H1 (cell line): Measurements from ENCODE around the gene SIAH3. TPM values are rescaled to one million over a fixed set of nuclear protein-coding genes. Genes with fewer than 3 reads are reported as not detected.

ENCODE experiments used
- CTCF ChIA-PET: fragments of 300-600 bp; sonication (Branson Sonifier 250); formaldehyde crosslinking; loops from one replicate; lab custom pipeline; 2021; ENCODE audit not compliant: partially characterized antibody; lab: Charles Lee
- POLR2A ChIA-PET: fragments of 300-600 bp; sonication (Branson Sonifier 250); formaldehyde crosslinking; loops from one replicate; lab custom pipeline; 2021; ENCODE audit warnings: inconsistent platforms; ENCODE audit not compliant: partially characterized antibody; lab: Charles Lee
- DNase-seq, 2 experiments: peaks; one replicate each; pipeline versions ENCODE4 v3.0.0 to v3.0.0-alpha.2; 2010 to 2022; ENCODE audit warnings: low spot score in 2 of 2, low read depth in 1 of 2, mixed read lengths in 1 of 2
- FAIRE-seq: peaks from 2 replicates; lab custom pipeline; 2011; peaks lifted over from hg19 to GRCh38; lab: Jason Lieb, UNC
- H2AFZ ChIP-seq: 2 replicates; pipeline ENCODE4 v1.8.1; 2012; ENCODE audit warnings: low read length, inconsistent platforms
- H2AK5ac ChIP-seq: 2 replicates; pipeline ENCODE4 v1.6.1; 2013; ENCODE audit warnings: low read depth, low read length
- H2BK120ac ChIP-seq: replicated peaks from 2 replicates; pipeline ENCODE3; 2013; ENCODE audit warnings: low read depth, low read length, inconsistent platforms
- H2BK12ac ChIP-seq: 2 replicates; pipeline ENCODE4 v1.6.1; 2013; ENCODE audit warnings: low read depth, low read length
- H2BK15ac ChIP-seq: 2 replicates; pipeline ENCODE4 v1.6.1; 2013; ENCODE audit warnings: low read length
- H2BK20ac ChIP-seq: 2 replicates; pipeline ENCODE4 v1.6.1; 2013; ENCODE audit warnings: low read length
- H2BK5ac ChIP-seq: 2 replicates; pipeline ENCODE4 v1.6.1; 2013; ENCODE audit warnings: low read depth, low read length
- H3K14ac ChIP-seq: 2 replicates; pipeline ENCODE4 v1.6.1; 2013; ENCODE audit warnings: inconsistent platforms; ENCODE audit not compliant: insufficient read length
- H3K18ac ChIP-seq: 2 replicates; pipeline ENCODE4 v1.6.1; 2013; ENCODE audit warnings: low read length; ENCODE audit errors: extremely low read depth
- H3K23ac ChIP-seq: 2 replicates; pipeline ENCODE4 v1.6.1; 2013; ENCODE audit warnings: inconsistent platforms; ENCODE audit not compliant: insufficient read length
- H3K23me2 ChIP-seq: 2 replicates; pipeline ENCODE4 v1.6.1; 2013; ENCODE audit warnings: low read depth, low read length
- H3K27ac ChIP-seq: 2 replicates; pipeline ENCODE4 v1.6.1; 2011; ENCODE audit warnings: low read depth, low read length, inconsistent platforms
- H3K27me3 ChIP-seq, 4 experiments: replicated peaks in 1 of 4; 1 replicate in 1 of 4; 2 replicates in 3 of 4; pipeline versions ENCODE4 v1.6.1 to v1.8.1; 2011 to 2013; ENCODE audit warnings: low read length in 3 of 4, mild to moderate bottlenecking in 3 of 4, inconsistent platforms in 2 of 4, mixed read lengths in 2 of 4, moderate library complexity in 1 of 4; ENCODE audit not compliant: control insufficient read depth in 3 of 4, insufficient read depth in 3 of 4; ENCODE audit errors: extremely low read depth in 1 of 4
- H3K36me3 ChIP-seq, 4 experiments: 2 replicates each; pipeline versions ENCODE4 v1.6.1 to v1.8.1; 2011 to 2013; ENCODE audit warnings: mild to moderate bottlenecking in 4 of 4, low read length in 3 of 4, moderate library complexity in 2 of 4, control low read depth in 1 of 4, inconsistent platforms in 1 of 4; ENCODE audit not compliant: insufficient read depth in 4 of 4, control insufficient read depth in 2 of 4
- H3K4ac ChIP-seq: replicated peaks from 2 replicates; pipeline ENCODE3; 2013; ENCODE audit warnings: low read length, low read depth, mixed read lengths, inconsistent platforms; ENCODE audit not compliant: insufficient read length
- H3K4me1 ChIP-seq, 4 experiments: replicated peaks in 1 of 4; 1 replicate in 1 of 4; 2 replicates in 3 of 4; pipeline versions ENCODE4 v1.6.1 to v1.8.1; 2011 to 2013; ENCODE audit warnings: low read length in 3 of 4, inconsistent platforms in 2 of 4, mixed read lengths in 1 of 4; ENCODE audit not compliant: insufficient read depth in 4 of 4, control insufficient read depth in 3 of 4
- H3K4me2 ChIP-seq, 2 experiments: 2 replicates each; pipeline versions ENCODE4 v1.6.1 to v1.8.1; 2011 to 2013; ENCODE audit warnings: low read depth in 2 of 2, low read length in 2 of 2, control low read depth in 1 of 2, inconsistent platforms in 1 of 2, mild to moderate bottlenecking in 1 of 2; ENCODE audit not compliant: insufficient read depth in 1 of 2
- H3K4me3 ChIP-seq, 4 experiments: fragments of 200-600, 300-600 bp in 1 of 4; sonication (generic), shearing (Covaris generic), sonication (Bioruptor Twin) in 1 of 4; 2 replicates each; pipeline versions ENCODE4 v1.5.1 to v1.8.1; 2011 to 2016; ENCODE audit warnings: low read length in 4 of 4, low read depth in 3 of 4, control low read depth in 2 of 4, inconsistent platforms in 2 of 4, mild to moderate bottlenecking in 2 of 4, mixed read lengths in 1 of 4, moderate library complexity in 1 of 4; ENCODE audit not compliant: insufficient read depth in 2 of 4; ENCODE audit errors: extremely low read depth in 1 of 4
- H3K56ac ChIP-seq: replicated peaks from 2 replicates; pipeline ENCODE3; 2013; ENCODE audit warnings: low read depth, mild to moderate bottlenecking, mixed read lengths, low read length, inconsistent platforms; ENCODE audit not compliant: insufficient read length
- H3K79me1 ChIP-seq: 2 replicates; pipeline ENCODE4 v1.6.1; 2013; ENCODE audit warnings: low read depth, low read length, control low read depth
- H3K79me2 ChIP-seq, 2 experiments: 2 replicates each; pipeline versions ENCODE4 v1.6.1 to v1.8.1; 2012 to 2013; ENCODE audit warnings: low read length in 2 of 2, mild to moderate bottlenecking in 2 of 2, inconsistent platforms in 1 of 2; ENCODE audit not compliant: insufficient read depth in 2 of 2, control insufficient read depth in 1 of 2
- H3K9ac ChIP-seq, 4 experiments: replicated peaks in 1 of 4; 1 replicate in 1 of 4; 2 replicates in 3 of 4; pipeline versions ENCODE4 v1.6.1 to v1.8.1; 2011 to 2013; ENCODE audit warnings: low read depth in 3 of 4, low read length in 3 of 4, control low read depth in 2 of 4, mild to moderate bottlenecking in 2 of 4, moderate library complexity in 2 of 4, inconsistent platforms in 1 of 4; ENCODE audit errors: extremely low read depth in 1 of 4
- H3K9me3 ChIP-seq, 2 experiments: 2 replicates each; pipeline versions ENCODE4 v1.6.1 to v1.8.1; 2012 to 2013; ENCODE audit warnings: mild to moderate bottlenecking in 2 of 2, moderate library complexity in 2 of 2, control low read depth in 1 of 2, inconsistent platforms in 1 of 2, low read depth in 1 of 2, low read length in 1 of 2, mixed read lengths in 1 of 2; ENCODE audit not compliant: insufficient read depth in 2 of 2
- H4K20me1 ChIP-seq, 2 experiments: replicated peaks in 1 of 2; 2 replicates each; pipeline versions ENCODE3 to v1.8.1; 2011 to 2013; ENCODE audit warnings: inconsistent platforms in 2 of 2, low read length in 2 of 2, mild to moderate bottlenecking in 1 of 2; ENCODE audit not compliant: insufficient read depth in 2 of 2, control insufficient read depth in 1 of 2
- H4K5ac ChIP-seq: 2 replicates; pipeline ENCODE4 v1.6.1; 2013; ENCODE audit warnings: low read length, low read depth, mixed read lengths, inconsistent platforms; ENCODE audit not compliant: insufficient read length
- H4K8ac ChIP-seq: 2 replicates; pipeline ENCODE4 v1.8.0; 2013; ENCODE audit warnings: mild to moderate bottlenecking, moderate library complexity, low read length, inconsistent platforms; ENCODE audit not compliant: insufficient read depth; ENCODE audit errors: extremely low read depth
- H4K91ac ChIP-seq: replicated peaks from 2 replicates; pipeline ENCODE3; 2013; ENCODE audit warnings: low read length, mixed read lengths, inconsistent platforms; ENCODE audit not compliant: insufficient read length
- BACH1 ChIP-seq: IDR thresholded peaks from 2 replicates; pipeline ENCODE4 v1.6.1; 2012; ENCODE audit warnings: low read length, improper control_type of control experiment
- BRCA1 ChIP-seq: IDR thresholded peaks from 2 replicates; pipeline ENCODE4 v1.6.1; 2012; ENCODE audit warnings: low read depth, low read length, improper control_type of control experiment
- CHD2 ChIP-seq: IDR thresholded peaks from 2 replicates; pipeline ENCODE4 v1.6.1; 2012; ENCODE audit warnings: low read length, improper control_type of control experiment
- JUN ChIP-seq: IDR thresholded peaks from 2 replicates; pipeline ENCODE4 v1.6.1; 2011; ENCODE audit warnings: low read depth, mild to moderate bottlenecking, improper control_type of control experiment, low read length
- JUND ChIP-seq: IDR thresholded peaks from 2 replicates; pipeline ENCODE4 v1.6.1; 2011; ENCODE audit warnings: mild to moderate bottlenecking, improper control_type of control experiment, low read length
- KDM1A ChIP-seq: fragments of 200-600, 300-600 bp; sonication (generic); IDR thresholded peaks from 2 replicates; pipeline ENCODE4 v1.7.1; 2016; ENCODE audit warnings: mild to moderate bottlenecking, low read length, borderline replicate concordance
- KDM4A ChIP-seq: IDR thresholded peaks from one replicate; pipeline ENCODE4 v1.7.1; 2012; ENCODE audit warnings: low read depth, mild to moderate bottlenecking, moderate library complexity, low read length, inconsistent platforms; ENCODE audit not compliant: severe bottlenecking
- KDM5A ChIP-seq: fragments of 200-600 bp; IDR thresholded peaks from 2 replicates; pipeline ENCODE4 v1.7.1; 2012; ENCODE audit warnings: mild to moderate bottlenecking, low read length, inconsistent platforms, mixed read lengths
- NANOG ChIP-seq: IDR thresholded peaks from 2 replicates; pipeline ENCODE4 v1.6.1; 2011; ENCODE audit warnings: low read length, low read depth, mild to moderate bottlenecking, inconsistent platforms; ENCODE audit not compliant: insufficient read depth, poor library complexity, severe bottlenecking
- SIRT6 ChIP-seq: IDR thresholded peaks from one replicate; pipeline ENCODE4 v1.7.1; 2012; ENCODE audit warnings: low read length, inconsistent platforms
- YY1 ChIP-seq: IDR thresholded peaks from 2 replicates; pipeline ENCODE4 v1.6.1; 2011; ENCODE audit warnings: low read depth, mild to moderate bottlenecking, low read length
- WGBS, 2 experiments: shearing (Covaris generic) in 1 of 2; methylation state at CpG; one replicate each; pipeline versions ENCODE4 v1.1.6 to v1.1.7; 2013 to 2015; ENCODE audit warnings: low lambda C conversion rate in 2 of 2, mixed read lengths in 2 of 2, inconsistent platforms in 1 of 2, low coverage in 1 of 2, missing lambda C conversion rate in 1 of 2; ENCODE audit not compliant: insufficient replicate concordance in 2 of 2, insufficient coverage in 1 of 2, insufficient read length in 1 of 2; ENCODE audit errors: extremely low coverage in 1 of 2, missing lambda C conversion rate in 1 of 2; 5-methylcytosine and 5-hydroxymethylcytosine counted together
- polyA plus RNA-seq, 7 experiments: library from polyadenylated mRNA; depleted of rRNA in 3 of 7; stranded (reverse) in 5 of 7; unstranded in 2 of 7; fragments of >200 nt in 5 of 7; fragments of 200-250 nt in 2 of 7; gene quantifications; 1 replicate in 5 of 7; 2 replicates in 1 of 7; 4 replicates in 1 of 7; pipeline versions ENCODE4 v1.2.1 to v1.2.3, GENCODE V29; 2011 to 2013; ENCODE audit warnings: missing spikeins in 2 of 7, mixed read lengths in 2 of 7
- total RNA-seq: library from RNA; stranded (reverse); fragmentation: NEBNext Ultra II Directional; extraction: Animal tissue kit (Norgen Biotek cat#: 25700); gene quantifications from 2 replicates; pipeline ENCODE4 v1.2.1, GENCODE V29; 2021
- TF ChIP-seq, protein P1 (sequence below): IDR thresholded peaks from 2 replicates; pipeline ENCODE4 v1.6.1; 2011; ENCODE audit warnings: low read length, improper control_type of control experiment
- TF ChIP-seq, protein P2 (sequence below): IDR thresholded peaks from 2 replicates; pipeline ENCODE4 v1.6.1; 2012; ENCODE audit warnings: inconsistent platforms

The SIAH3 gene
- total and polyA plus RNA-seq, 2 of the 8 experiments (the other 6 are each of a cell fraction or from before 2014, with no cell fraction given), result 0.15 to 0.17 TPM

DNA sequence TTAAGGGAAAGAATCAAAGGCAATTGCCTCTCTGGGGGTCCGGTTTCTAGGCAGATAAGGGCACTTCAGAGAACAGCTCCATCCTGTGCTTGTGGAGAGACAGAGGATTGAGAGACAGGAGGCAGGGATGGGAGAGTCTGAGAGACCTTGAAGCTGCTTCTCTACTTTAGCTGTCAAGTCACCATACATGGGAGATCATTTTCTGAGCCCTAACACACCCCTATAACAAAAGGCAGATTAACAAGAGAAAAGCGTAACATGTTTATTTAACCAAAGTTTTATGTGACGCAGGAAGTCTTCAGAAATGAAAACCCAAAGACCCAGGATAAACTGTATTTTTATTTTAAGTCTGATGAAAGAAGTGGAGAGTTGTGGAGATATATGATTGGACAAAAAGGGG, 101.0 kb downstream of the SIAH3 start:
- H3K9me3 ChIP-seq, result no peaks in the 10 kb centered on the region
- H2BK20ac ChIP-seq, result no peak overlapping the region
- H3K27ac ChIP-seq, result no peak overlapping the region
- H3K23ac ChIP-seq, result no peak overlapping the region
- H3K18ac ChIP-seq, result no peak overlapping the region
- ChIA-PET CTCF (interaction anchor here (0.6 to 1.0 kb wide), 2 partner anchors 80 to 377 kb away, joined by 3 to 5 read pairs; no protein-coding TSS in a partner anchor), POLR2A (no interaction called here)
- H2AFZ ChIP-seq, result no peak overlapping the region
- no peak overlapping the region for H4K8ac ChIP-seq
- DNase-seq (no peak), FAIRE-seq (peak; percentile 39)
- no peaks in the 10 kb centered on the region for H3K79me1 ChIP-seq
- 79% methylated on average over 3 of the region's 3 CpGs; no CpG with 5 or more reads in 1 of the 2 experiments for WGBS, 2 experiments
- no peaks in the 10 kb centered on the region for H3K23me2 ChIP-seq
- no peak overlapping the region for H2BK15ac ChIP-seq
- no peak overlapping the region for H3K4me3 ChIP-seq
- H2BK120ac ChIP-seq, result no peak overlapping the region
- H4K20me1 ChIP-seq, result no peaks in the 10 kb centered on the region
- H2BK12ac ChIP-seq, result no peak overlapping the region
- no peak overlapping the region for H2AK5ac ChIP-seq
- H4K5ac ChIP-seq, result no peak overlapping the region
- H4K91ac ChIP-seq, result no peak overlapping the region
- no peaks in the 10 kb centered on the region for H3K36me3 ChIP-seq
- H3K4me2 ChIP-seq, result no peak overlapping the region
- H3K79me2 ChIP-seq, result no peaks in the 10 kb centered on the region
- H2BK5ac ChIP-seq, result no peak overlapping the region
- peaks cover 0 to 2% (median 0%) of the 10 kb centered on the region in 4 experiments; a peak in 1 of 7 replicates for H3K4me1 ChIP-seq
- peaks cover 0 to 1% (median 0%) of the 10 kb centered on the region in 4 experiments; a peak in 1 of 7 replicates for H3K27me3 ChIP-seq
- no peak overlapping the region for H3K9ac ChIP-seq
- H3K56ac ChIP-seq, result no peak overlapping the region
- no peak overlapping the region for H3K4ac ChIP-seq
- H3K14ac ChIP-seq, result no peak overlapping the region
- TF ChIP-seq, protein P1, sequence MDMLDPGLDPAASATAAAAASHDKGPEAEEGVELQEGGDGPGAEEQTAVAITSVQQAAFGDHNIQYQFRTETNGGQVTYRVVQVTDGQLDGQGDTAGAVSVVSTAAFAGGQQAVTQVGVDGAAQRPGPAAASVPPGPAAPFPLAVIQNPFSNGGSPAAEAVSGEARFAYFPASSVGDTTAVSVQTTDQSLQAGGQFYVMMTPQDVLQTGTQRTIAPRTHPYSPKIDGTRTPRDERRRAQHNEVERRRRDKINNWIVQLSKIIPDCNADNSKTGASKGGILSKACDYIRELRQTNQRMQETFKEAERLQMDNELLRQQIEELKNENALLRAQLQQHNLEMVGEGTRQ, result no peak
- TF ChIP-seq, protein P2, sequence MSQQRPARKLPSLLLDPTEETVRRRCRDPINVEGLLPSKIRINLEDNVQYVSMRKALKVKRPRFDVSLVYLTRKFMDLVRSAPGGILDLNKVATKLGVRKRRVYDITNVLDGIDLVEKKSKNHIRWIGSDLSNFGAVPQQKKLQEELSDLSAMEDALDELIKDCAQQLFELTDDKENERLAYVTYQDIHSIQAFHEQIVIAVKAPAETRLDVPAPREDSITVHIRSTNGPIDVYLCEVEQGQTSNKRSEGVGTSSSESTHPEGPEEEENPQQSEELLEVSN, result no peak
- TF ChIP-seq JUND (no peak), KDM4A (no peak), KDM1A (no peak), JUN (no peak), YY1 (no peak), KDM5A (no peak), BRCA1 (no peak), BACH1 (no peak), SIRT6 (no peak), CHD2 (no peak), NANOG (no peak)
